Stimulated activated CD8-positive, alpha-beta memory T cell treated with anti-CD3 and anti-CD28 coated beads, Interleukin-7, amount 100 ng/mL, for 4 hours (primary cell): Measurements from ENCODE around the gene MYO1D.
"Not testable (repeated sequence)": the region's sequence is repeated elsewhere in the genome, so short reads cannot be mapped to it uniquely, and the experiment has no call there.

Experiments used
- DNase-seq, 2 donors: peaks; one replicate each; pipeline ENCODE4 v3.0.0-alpha.2; 2020; ENCODE audit warnings: low read depth in 2 of 2

The MYO1D gene

GRCh38 chr17:32894245-32894644, 17.3 kb upstream of the MYO1D start:
- no peak for DNase-seq

- DNase-seq: not testable (repeated sequence)
These were observed 10.5 kb upstream of the MYO1D start for GRCh38 chr17:32887410-32887809.

GRCh38 chr17:32886951-32887350, 10.0 kb upstream of the MYO1D start:
- not testable (repeated sequence) for DNase-seq

- DNase-seq: no peak
These were observed 5.8 kb upstream of the MYO1D start for GRCh38 chr17:32882734-32883133.

GRCh38 chr17:32882029-32882428, 5.1 kb upstream of the MYO1D start:
- DNase-seq: no peak

- no peak for DNase-seq
These were observed 3.9 kb upstream of the MYO1D start for GRCh38 chr17:32880671-32881453.

- DNase-seq: no peak
These were observed 2.2 kb upstream of the MYO1D start for GRCh38 chr17:32879134-32879533.

- DNase-seq: no peak
These were observed 1.3 kb upstream of the MYO1D start for GRCh38 chr17:32878211-32878610.

- peak; percentile 69 to 89 for DNase-seq
These were observed 340 bp upstream of the MYO1D start for GRCh38 chr17:32877164-32877764.

GRCh38 chr17:32875923-32876416, 954 bp downstream of the MYO1D start:
- no peak for DNase-seq

- DNase-seq: no peak
These were observed 1.6 kb downstream of the MYO1D start for GRCh38 chr17:32875230-32875917.

GRCh38 chr17:32873114-32873513, 3.8 kb downstream of the MYO1D start:
- DNase-seq: no peak

- DNase-seq: no peak
These were observed 5.2 kb downstream of the MYO1D start for GRCh38 chr17:32871746-32872145.

- DNase-seq: no peak
These were observed 6.0 kb downstream of the MYO1D start for GRCh38 chr17:32870969-32871368.

- no peak for DNase-seq
These were observed 6.8 kb downstream of the MYO1D start for GRCh38 chr17:32870027-32870670.

GRCh38 chr17:32869345-32870026, 7.4 kb downstream of the MYO1D start:
- DNase-seq: no peak

GRCh38 chr17:32865141-32865540, 11.8 kb downstream of the MYO1D start:
- no peak for DNase-seq

GRCh38 chr17:32863559-32863958, 13.4 kb downstream of the MYO1D start:
- no peak for DNase-seq

- DNase-seq: no peak
These were observed 14.0 kb downstream of the MYO1D start for GRCh38 chr17:32862940-32863339.

GRCh38 chr17:32861981-32862380, 14.9 kb downstream of the MYO1D start:
- no peak for DNase-seq

- no peak for DNase-seq
These were observed 16.9 kb downstream of the MYO1D start for GRCh38 chr17:32859857-32860525.
